Liver (tissue), 3 donors: ENCODE results near the gene TSHZ3.

Source experiments
- TAF1 ChIP-seq: conservative IDR thresholded peaks from 2 replicates; pipeline ENCODE4 v1.6.1; 2016; ENCODE audit warnings: antibody characterized with exemption, mild to moderate bottlenecking
- TF ChIP-seq, protein P1 (sequence below): fragments of 150-350 bp; IDR thresholded peaks from 2 replicates; pipeline ENCODE4 v1.5.1; 2017; ENCODE audit warnings: improper control_type of control experiment, low read depth, low read length; ENCODE audit not compliant: missing input control
- TF ChIP-seq, protein P2 (sequence below): IDR thresholded peaks from 2 replicates; pipeline ENCODE4 v1.6.1; 2016; ENCODE audit warnings: antibody characterized with exemption
- donor health status: healthy.
- donor health status: healthy.

- no peak for TF ChIP-seq TAF1
- TF ChIP-seq, protein P1, sequence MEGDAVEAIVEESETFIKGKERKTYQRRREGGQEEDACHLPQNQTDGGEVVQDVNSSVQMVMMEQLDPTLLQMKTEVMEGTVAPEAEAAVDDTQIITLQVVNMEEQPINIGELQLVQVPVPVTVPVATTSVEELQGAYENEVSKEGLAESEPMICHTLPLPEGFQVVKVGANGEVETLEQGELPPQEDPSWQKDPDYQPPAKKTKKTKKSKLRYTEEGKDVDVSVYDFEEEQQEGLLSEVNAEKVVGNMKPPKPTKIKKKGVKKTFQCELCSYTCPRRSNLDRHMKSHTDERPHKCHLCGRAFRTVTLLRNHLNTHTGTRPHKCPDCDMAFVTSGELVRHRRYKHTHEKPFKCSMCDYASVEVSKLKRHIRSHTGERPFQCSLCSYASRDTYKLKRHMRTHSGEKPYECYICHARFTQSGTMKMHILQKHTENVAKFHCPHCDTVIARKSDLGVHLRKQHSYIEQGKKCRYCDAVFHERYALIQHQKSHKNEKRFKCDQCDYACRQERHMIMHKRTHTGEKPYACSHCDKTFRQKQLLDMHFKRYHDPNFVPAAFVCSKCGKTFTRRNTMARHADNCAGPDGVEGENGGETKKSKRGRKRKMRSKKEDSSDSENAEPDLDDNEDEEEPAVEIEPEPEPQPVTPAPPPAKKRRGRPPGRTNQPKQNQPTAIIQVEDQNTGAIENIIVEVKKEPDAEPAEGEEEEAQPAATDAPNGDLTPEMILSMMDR: no peak
- TF ChIP-seq, protein P2, sequence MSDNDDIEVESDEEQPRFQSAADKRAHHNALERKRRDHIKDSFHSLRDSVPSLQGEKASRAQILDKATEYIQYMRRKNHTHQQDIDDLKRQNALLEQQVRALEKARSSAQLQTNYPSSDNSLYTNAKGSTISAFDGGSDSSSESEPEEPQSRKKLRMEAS: no peak
Observed at GRCh38 chr19:31290931-31291590, 58.2 kb downstream of the TSHZ3 start.
